ENCODE measurements around the gene USP31. TPM values are rescaled to one million over a fixed set of nuclear protein-coding genes. Genes with fewer than 3 reads are reported as not detected.
"Not testable (repeated sequence)": the region's sequence is repeated elsewhere in the genome, so short reads cannot be mapped to it uniquely, and the experiment has no call there.

USP31 gene
- total RNA-seq, 1 experiment from 2014 or later, result 23.6 TPM

- BruUV-seq (replicated peaks), result no TSS peak
- no peaks in the 10 kb centered on the region for H3K9me3 Mint-ChIP-seq (ENCODE audit: low read depth, unreplicated experiment)
- no peak overlapping the region for H3K4me3 Mint-ChIP-seq (ENCODE audit: low read depth, unreplicated experiment)
- H3K27me3 Mint-ChIP-seq (ENCODE audit: unreplicated experiment), result no peaks in the 10 kb centered on the region
- no peak overlapping the region for H3K27ac Mint-ChIP-seq (ENCODE audit: unreplicated experiment)
- intact Hi-C loops (cut with micrococcal nuclease; ENCODE audit: unreplicated experiment), result no loop called here
- CTCF ChIA-PET, result interaction anchor here (0.7 kb wide), 1 partner anchor 124 kb away, joined by 4 read pairs; no protein-coding TSS in a partner anchor
- no peak for DNase-seq
- no peak for TF ChIP-seq CTCF (IDR thresholded peaks at IDR 0.05; ENCODE audit: unreplicated experiment)
- no peaks in the 10 kb centered on the region for H3K4me1 Mint-ChIP-seq (ENCODE audit: low read depth, unreplicated experiment)
- H3K36me3 Mint-ChIP-seq (ENCODE audit: insufficient read depth, unreplicated experiment), result peaks cover 9% of the 10 kb centered on the region
These were observed 48.2 kb downstream of the USP31 start for GRCh38 chr16:23101012-23101550.

- BruUV-seq (replicated peaks); H3K27ac Mint-ChIP-seq (ENCODE audit: unreplicated experiment); DNase-seq; H3K36me3 Mint-ChIP-seq (ENCODE audit: insufficient read depth, unreplicated experiment); CTCF ChIA-PET; H3K4me1 Mint-ChIP-seq (ENCODE audit: low read depth, unreplicated experiment); H3K4me3 Mint-ChIP-seq (ENCODE audit: low read depth, unreplicated experiment); H3K27me3 Mint-ChIP-seq (ENCODE audit: unreplicated experiment); intact Hi-C loops (cut with micrococcal nuclease; ENCODE audit: unreplicated experiment); H3K9me3 Mint-ChIP-seq (ENCODE audit: low read depth, unreplicated experiment): not testable (repeated sequence)
These were observed 52.8 kb downstream of the USP31 start for GRCh38 chr16:23096450-23096849.

- BruUV-seq (replicated peaks); DNase-seq; H3K4me3 Mint-ChIP-seq (ENCODE audit: low read depth, unreplicated experiment); H3K9me3 Mint-ChIP-seq (ENCODE audit: low read depth, unreplicated experiment); H3K36me3 Mint-ChIP-seq (ENCODE audit: insufficient read depth, unreplicated experiment); CTCF ChIA-PET; intact Hi-C loops (cut with micrococcal nuclease; ENCODE audit: unreplicated experiment); H3K27ac Mint-ChIP-seq (ENCODE audit: unreplicated experiment); H3K27me3 Mint-ChIP-seq (ENCODE audit: unreplicated experiment); H3K4me1 Mint-ChIP-seq (ENCODE audit: low read depth, unreplicated experiment): not testable (repeated sequence)
These were observed 55.1 kb downstream of the USP31 start for GRCh38 chr16:23094136-23094535.

GRCh38 chr16:23092801-23093117 is 56.5 kb downstream of the USP31 start:
- no TSS peak for BruUV-seq (replicated peaks)
- H3K36me3 Mint-ChIP-seq (ENCODE audit: insufficient read depth, unreplicated experiment), result peaks cover 5% of the 10 kb centered on the region
- H3K27me3 Mint-ChIP-seq (ENCODE audit: unreplicated experiment), result no peaks in the 10 kb centered on the region
- intact Hi-C loops (cut with micrococcal nuclease; ENCODE audit: unreplicated experiment), result no loop called here
- H3K4me1 Mint-ChIP-seq (ENCODE audit: low read depth, unreplicated experiment), result no peaks in the 10 kb centered on the region
- H3K4me3 Mint-ChIP-seq (ENCODE audit: low read depth, unreplicated experiment), result no peak overlapping the region
- no peak overlapping the region for H3K27ac Mint-ChIP-seq (ENCODE audit: unreplicated experiment)
- H3K9me3 Mint-ChIP-seq (ENCODE audit: low read depth, unreplicated experiment), result no peaks in the 10 kb centered on the region
- no peak for DNase-seq
- TF ChIP-seq CTCF (IDR thresholded peaks at IDR 0.05; ENCODE audit: unreplicated experiment), result no peak
- CTCF ChIA-PET, result no interaction called here

- intact Hi-C loops (cut with micrococcal nuclease; ENCODE audit: unreplicated experiment), result no loop called here
- no TSS peak for BruUV-seq (replicated peaks)
- Mint-ChIP-seq H3K4me3 (ENCODE audit: low read depth, unreplicated experiment) (no peak overlapping the region), H3K9me3 (ENCODE audit: low read depth, unreplicated experiment) (no peaks in the 10 kb centered on the region), H3K27ac (ENCODE audit: unreplicated experiment) (no peak overlapping the region), H3K27me3 (ENCODE audit: unreplicated experiment) (no peaks in the 10 kb centered on the region), H3K36me3 (ENCODE audit: insufficient read depth, unreplicated experiment) (peaks cover 7% of the 10 kb centered on the region), H3K4me1 (ENCODE audit: low read depth, unreplicated experiment) (no peaks in the 10 kb centered on the region)
- DNase-seq, result no peak
- no peak for TF ChIP-seq CTCF (IDR thresholded peaks at IDR 0.05; ENCODE audit: unreplicated experiment)
- CTCF ChIA-PET, result interaction anchor here (0.8 kb wide), 1 partner anchor 13 kb away, joined by 4 read pairs; no protein-coding TSS in a partner anchor
These were observed 57.0 kb downstream of the USP31 start for GRCh38 chr16:23092072-23092800.

All from Calu3 (cell line).